ES-I3 (cell line): ENCODE results near the gene FITM1.

Experiments
- H3K36me3 ChIP-seq: 2 replicates; pipeline ENCODE4 v1.6.1; 2013; ENCODE audit warnings: mild to moderate bottlenecking, low read length, control low read depth, moderate library complexity; ENCODE audit not compliant: insufficient read depth
- H3K4me1 ChIP-seq: 2 replicates; pipeline ENCODE4 v1.6.1; 2013; ENCODE audit warnings: mild to moderate bottlenecking, control low read depth, low read length; ENCODE audit not compliant: insufficient read depth
- H3K9ac ChIP-seq: 2 replicates; pipeline ENCODE4 v1.6.1; 2013; ENCODE audit warnings: low read depth, mild to moderate bottlenecking, low read length, moderate library complexity
- H3K9me3 ChIP-seq: 2 replicates; pipeline ENCODE4 v1.6.1; 2013; ENCODE audit warnings: mild to moderate bottlenecking, low read length, moderate library complexity; ENCODE audit not compliant: control insufficient read depth, insufficient read depth

Gene FITM1, protein sequence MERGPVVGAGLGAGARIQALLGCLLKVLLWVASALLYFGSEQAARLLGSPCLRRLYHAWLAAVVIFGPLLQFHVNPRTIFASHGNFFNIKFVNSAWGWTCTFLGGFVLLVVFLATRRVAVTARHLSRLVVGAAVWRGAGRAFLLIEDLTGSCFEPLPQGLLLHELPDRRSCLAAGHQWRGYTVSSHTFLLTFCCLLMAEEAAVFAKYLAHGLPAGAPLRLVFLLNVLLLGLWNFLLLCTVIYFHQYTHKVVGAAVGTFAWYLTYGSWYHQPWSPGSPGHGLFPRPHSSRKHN

DNA sequence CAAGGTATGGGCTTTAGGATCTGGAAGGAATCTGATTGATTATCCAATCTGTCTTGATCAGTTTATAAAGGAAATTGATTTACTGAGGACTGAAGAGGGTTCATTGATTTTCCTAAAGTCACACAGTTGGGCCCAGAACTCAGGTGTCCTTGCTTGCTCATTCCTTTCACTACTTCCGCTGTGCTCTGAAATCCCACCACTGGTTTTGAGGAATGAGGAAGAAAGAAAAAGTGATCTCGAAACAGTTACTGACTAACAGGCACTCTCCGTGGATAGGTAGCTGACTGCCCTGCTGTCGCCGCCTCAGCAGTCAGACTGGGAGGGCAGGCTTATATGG lies at the start of gene FITM1:
FITM1 (plus strand) TSS at position 280 of the 337 bp plus-strand sequence. CDS start 905 bp downstream, outside the sequence.
- Histone ChIP-seq H3K36me3 (no peaks in the 10 kb centered on the region), H3K9ac (no peak within 1 kb of the TSS), H3K4me1 (no peaks in the 10 kb centered on the region), H3K9me3 (no peaks in the 10 kb centered on the region)

DNA sequence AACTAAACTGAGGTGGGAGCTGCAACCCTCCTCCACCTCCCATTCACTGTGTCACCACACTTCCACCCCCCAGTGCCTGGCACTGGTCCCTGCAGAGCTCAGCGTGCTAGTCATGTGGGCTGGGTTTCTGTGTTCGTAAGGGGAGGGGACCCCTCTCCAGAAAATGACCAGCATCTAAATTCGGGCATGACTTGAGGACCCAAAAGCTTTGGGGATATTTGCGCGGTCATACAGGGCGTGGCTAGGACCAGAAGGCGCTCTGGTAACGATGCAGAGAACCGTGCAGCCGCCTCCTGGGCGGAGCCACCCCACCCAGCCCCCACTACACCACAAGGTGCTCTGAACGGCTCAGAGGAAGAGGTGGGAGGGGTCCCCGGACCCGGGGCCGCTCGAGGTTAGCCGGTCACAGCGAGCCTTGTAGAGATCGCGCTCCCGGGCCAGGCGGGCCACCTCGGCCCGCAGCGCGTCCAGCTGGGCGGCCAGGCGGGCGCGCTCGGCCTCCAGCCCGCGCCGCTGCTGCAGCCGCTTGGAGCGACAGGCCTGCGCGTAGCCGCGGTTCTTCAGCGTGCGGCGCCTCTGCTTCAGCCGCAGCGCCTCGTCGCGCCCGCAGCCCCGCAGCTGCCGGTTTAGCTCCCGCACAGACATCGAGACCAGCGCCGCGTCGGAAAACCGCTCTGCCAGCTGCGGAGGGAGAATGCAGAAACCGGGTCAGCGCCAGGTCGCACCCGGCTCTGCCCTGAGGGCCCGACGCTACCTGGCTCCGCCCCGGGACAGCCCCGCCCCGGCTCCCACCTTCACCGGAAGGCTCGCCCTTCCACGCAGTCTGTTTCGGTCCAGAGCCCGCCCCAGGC lies 49.3 kb upstream of the FITM1 start:
- H3K4me1 ChIP-seq = peaks cover 19% of the 10 kb centered on the region
- H3K9ac ChIP-seq = peak overlapping the region; percentile 79
- H3K36me3 ChIP-seq = no peaks in the 10 kb centered on the region
- no peaks in the 10 kb centered on the region for H3K9me3 ChIP-seq

DNA sequence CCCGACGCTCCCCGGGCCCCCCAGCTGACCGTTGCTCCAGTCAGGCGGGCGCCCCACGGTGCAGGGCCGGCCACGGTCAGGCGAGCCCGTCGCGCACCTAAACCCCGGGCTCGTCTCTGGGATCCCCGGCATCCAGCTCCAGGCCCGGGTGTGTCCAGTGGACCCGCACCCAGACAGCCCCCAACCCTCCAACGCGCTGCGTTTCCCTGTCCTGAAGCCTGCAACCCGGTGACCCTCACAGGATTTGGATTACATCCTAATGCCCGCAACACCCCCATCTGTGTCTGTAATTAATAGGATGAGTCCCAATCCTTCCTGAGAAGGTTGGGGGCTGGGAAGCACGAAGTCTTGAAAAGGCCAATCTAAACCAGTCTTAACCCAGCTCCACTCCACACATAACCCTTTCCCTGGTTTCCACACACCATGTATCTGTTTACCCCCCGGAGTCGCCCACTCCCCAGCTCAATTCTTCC lies 48.7 kb upstream of the FITM1 start:
- H3K4me1 ChIP-seq = peaks cover 19% of the 10 kb centered on the region
- H3K36me3 ChIP-seq = no peaks in the 10 kb centered on the region
- no peaks in the 10 kb centered on the region for H3K9me3 ChIP-seq
- peak overlapping the region; percentile 79 for H3K9ac ChIP-seq

DNA sequence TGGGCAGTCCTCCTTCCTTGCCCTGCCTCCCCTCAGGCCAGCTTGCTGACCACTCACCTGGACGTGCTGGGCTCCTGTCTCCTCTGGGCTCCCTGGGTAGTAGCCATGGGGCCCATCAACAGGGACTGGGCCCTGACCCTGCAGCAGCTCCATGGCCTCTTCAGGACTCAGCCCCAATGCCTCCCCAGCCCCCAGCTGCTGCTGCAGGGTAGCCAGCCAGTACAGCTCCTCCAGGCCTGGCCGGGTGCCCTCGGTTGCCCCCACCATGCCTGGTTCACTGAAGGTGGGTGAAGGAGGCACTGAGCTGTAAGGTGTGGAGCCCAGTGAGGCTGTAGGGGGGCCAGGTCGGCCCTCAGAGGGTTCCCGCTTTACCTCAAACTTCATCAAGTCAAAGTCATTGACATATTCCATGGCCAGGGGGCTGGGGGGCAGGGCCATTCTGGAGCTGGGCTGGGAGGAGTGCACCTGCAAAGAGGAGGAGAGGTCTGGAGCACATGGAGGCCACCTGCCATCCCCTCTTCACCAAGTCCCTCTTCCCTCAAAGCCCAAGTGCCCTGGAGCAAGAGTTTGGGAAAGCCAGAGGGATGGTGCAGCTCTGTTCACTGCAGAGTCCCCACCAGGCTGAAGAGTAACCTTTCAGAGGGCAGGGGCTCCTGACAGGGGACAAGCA lies 47.9 kb upstream of the FITM1 start:
- no peak overlapping the region for H3K9ac ChIP-seq
- no peaks in the 10 kb centered on the region for H3K36me3 ChIP-seq

DNA sequence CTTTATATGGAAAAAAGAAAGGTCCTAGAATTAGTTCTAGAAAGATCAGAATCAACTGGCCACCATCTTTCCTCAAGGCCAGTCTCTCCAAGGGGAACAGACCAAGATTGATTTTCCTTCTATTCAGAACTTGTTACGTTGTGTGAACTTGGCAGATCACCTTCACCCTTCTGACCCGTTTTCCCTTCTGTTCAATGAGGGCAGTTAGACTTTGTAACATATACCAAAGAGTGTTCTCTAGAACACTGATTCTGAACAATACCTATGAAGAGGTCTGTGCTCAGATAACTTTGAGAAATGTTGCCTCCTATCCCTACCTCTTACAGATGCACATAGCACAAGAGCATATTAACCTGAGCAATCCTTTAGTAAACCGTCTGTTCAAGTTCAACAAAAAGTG lies 47.0 kb upstream of the FITM1 start:
- Histone ChIP-seq H3K4me1 (peaks cover 19% of the 10 kb centered on the region), H3K9me3 (no peaks in the 10 kb centered on the region), H3K9ac (no peak overlapping the region), H3K36me3 (no peaks in the 10 kb centered on the region)

More for the DNA sequence above, 47.9 kb upstream of the FITM1 start:
- Histone ChIP-seq H3K4me1 (peaks cover 19% of the 10 kb centered on the region), H3K9me3 (no peaks in the 10 kb centered on the region)

DNA sequence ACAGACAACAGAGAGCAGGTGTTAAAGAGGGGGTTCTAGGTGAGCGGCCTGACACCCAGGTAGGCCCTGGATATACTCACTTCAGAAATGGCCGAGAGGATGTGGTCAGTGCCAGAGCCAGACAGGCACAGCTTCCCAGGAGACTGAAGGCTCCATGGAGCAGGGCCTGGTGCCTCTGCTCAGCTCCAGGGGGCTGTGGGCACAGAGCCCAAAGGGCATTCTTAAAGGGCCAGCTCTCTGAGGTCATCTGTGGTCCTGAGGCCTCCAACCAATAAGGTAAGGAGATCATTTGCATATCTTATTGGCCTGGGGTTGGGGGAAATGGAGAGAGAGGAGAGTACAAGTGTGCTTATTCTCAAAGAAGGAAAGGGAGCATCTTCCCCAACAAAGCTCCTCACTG lies 46.0 kb upstream of the FITM1 start:
- H3K4me1 ChIP-seq = peaks cover 14% of the 10 kb centered on the region
- no peaks in the 10 kb centered on the region for H3K36me3 ChIP-seq

DNA sequence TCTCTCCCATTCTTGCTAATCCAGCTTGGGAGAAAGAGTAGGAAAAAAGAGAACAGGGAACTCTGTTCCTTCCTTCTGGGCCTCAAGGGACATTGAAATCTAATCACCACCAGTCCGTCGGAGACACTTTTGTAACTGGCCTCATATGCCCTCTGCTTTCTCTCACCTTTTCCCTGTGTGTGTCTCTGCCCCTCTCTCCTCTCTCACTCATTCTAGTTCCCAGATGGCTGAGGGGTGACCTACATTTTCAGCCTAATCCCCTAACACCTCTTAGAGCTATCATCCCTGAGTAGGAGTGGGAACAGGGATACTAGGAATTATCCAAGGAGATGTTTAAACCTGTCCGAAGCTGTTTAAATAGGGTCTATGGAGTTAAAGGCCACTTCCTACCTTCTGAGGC lies 45.2 kb upstream of the FITM1 start:
- no peaks in the 10 kb centered on the region for H3K36me3 ChIP-seq
- H3K9me3 ChIP-seq = no peaks in the 10 kb centered on the region

More for the DNA sequence above, 46.0 kb upstream of the FITM1 start:
- H3K9ac ChIP-seq = no peak overlapping the region
- H3K9me3 ChIP-seq = no peaks in the 10 kb centered on the region

DNA sequence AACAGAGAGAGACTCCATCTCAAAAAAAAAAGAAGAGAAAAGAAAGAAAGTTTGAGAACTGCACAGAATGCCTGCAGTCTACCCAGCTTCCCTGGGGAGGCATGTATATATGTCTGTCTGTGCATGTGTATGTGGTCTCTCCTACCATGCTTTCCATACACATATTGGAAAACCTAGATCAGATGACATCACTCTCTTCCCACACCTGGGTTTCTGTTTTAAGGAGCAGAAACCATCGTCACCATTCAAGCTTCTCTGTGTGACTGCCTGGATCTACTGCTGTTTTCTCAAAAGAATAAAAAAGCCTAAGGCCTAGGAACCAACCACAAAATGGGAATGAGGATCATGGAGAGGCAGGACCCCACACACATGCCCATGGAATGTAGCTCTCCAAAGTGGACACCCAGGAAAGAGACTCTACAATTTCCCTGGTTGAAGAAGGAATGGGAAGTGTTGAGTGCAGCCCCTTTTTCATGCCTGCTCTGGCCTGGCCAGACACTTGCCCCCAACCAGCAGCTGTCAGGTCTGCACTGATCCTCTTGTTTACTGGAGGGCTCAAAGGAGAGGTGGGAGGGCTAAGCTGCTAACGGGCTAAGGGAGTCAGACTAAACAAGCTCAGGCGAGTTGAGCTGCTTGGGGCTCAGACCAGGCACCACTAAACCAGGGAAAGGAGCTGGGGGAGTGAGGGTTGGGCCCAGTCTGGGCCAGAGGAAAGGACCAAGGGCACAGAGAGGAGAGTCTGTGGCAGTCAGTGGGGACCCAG lies 44.1 kb upstream of the FITM1 start:
- no peaks in the 10 kb centered on the region for H3K36me3 ChIP-seq
- H3K9me3 ChIP-seq = no peaks in the 10 kb centered on the region
- peaks cover 3% of the 10 kb centered on the region; the same call in 1 of the 2 replicates for H3K4me1 ChIP-seq
- H3K9ac ChIP-seq = no peak overlapping the region

More for the DNA sequence above, 45.2 kb upstream of the FITM1 start:
- peaks cover 9% of the 10 kb centered on the region for H3K4me1 ChIP-seq
- H3K9ac ChIP-seq = no peak overlapping the region

DNA sequence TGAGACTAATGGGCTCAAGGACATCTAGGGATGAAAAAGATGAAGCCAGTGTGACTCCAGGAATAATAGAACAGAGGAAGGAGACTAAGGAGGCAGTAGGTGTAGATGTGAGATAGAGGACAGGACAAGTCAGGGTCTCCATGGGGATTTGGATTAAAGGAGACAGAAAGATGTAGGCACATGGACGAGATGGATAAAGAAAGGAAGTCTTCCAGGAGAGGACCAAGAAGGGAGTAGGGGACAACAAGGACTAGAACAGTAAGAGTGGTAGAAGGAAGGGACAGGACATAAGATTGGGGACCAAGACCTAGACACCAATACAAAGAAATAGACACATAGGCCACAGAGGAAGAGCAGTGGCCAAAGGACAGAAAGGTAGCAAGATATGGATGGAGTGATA lies 43.5 kb upstream of the FITM1 start:
- no peaks in the 10 kb centered on the region for H3K9me3 ChIP-seq
- H3K4me1 ChIP-seq = peaks cover 2% of the 10 kb centered on the region; the same call in 1 of the 2 replicates
- no peaks in the 10 kb centered on the region for H3K36me3 ChIP-seq
- no peak overlapping the region for H3K9ac ChIP-seq

DNA sequence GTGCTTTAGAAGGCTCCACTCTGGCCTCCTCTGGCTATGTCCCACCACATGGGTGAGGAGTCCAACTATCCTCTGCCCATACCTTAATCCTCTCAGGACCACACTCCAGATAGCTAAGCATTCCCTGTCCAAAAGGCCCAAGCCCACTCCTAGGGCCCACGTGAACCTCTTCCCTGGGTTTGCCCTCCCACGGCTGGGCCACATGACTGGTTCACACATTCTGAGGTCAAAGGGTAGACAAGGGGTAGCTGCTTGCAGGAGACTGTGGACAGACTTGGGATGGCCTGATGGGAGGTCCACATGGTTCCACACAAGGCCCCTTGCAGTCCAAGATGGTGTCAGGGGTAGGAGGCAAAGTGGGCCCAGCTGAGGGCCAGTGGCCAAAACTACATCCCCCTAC lies 42.4 kb upstream of the FITM1 start:
- Histone ChIP-seq H3K9ac (no peak overlapping the region), H3K9me3 (no peaks in the 10 kb centered on the region), H3K4me1 (peaks cover 3% of the 10 kb centered on the region; the same call in 1 of the 2 replicates), H3K36me3 (no peaks in the 10 kb centered on the region)

DNA sequence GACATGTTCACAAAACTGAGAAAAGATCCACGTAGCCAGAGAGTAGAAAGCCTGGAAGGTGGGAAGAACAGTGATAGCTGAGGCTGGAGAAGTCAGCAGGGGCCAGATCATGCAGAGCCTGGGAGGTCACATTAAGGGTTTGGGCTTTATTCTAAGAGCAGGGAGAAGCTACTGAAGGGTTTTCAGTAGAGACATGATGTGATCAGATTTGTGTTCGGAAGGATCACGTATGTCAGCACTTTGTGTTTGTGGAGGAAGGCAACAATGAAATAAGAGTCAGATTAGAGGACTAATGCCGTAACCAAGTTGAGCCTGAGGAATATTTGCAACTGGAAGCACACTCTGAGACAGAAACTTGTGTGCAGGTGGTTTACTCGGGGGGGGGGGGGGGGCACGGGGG lies 40.6 kb upstream of the FITM1 start:
- Histone ChIP-seq H3K4me1 (peaks cover 9% of the 10 kb centered on the region; the same call in 1 of the 2 replicates), H3K36me3 (no peaks in the 10 kb centered on the region), H3K9ac (no peak overlapping the region), H3K9me3 (no peaks in the 10 kb centered on the region)

DNA sequence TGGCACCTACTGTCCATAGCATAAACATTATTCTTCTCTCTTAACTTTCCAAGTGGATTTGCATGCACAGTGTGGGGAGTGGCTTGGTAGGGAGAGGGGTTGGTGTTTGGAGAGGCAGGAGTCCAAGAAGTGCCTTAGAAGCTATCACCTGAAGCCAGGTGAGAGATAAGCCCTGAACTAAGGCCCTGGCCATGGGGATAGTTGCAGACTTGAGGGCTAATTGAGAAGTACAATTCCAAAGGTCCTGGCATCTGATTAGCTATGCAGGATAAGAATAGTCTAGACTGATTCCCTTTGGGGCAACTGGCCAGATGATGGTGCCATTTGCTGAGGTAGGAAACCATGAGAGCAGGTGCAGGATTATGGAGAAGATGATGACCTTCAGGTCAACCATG lies 38.4 kb upstream of the FITM1 start:
- H3K9me3 ChIP-seq = no peaks in the 10 kb centered on the region; the same call in 1 of the 2 replicates

DNA sequence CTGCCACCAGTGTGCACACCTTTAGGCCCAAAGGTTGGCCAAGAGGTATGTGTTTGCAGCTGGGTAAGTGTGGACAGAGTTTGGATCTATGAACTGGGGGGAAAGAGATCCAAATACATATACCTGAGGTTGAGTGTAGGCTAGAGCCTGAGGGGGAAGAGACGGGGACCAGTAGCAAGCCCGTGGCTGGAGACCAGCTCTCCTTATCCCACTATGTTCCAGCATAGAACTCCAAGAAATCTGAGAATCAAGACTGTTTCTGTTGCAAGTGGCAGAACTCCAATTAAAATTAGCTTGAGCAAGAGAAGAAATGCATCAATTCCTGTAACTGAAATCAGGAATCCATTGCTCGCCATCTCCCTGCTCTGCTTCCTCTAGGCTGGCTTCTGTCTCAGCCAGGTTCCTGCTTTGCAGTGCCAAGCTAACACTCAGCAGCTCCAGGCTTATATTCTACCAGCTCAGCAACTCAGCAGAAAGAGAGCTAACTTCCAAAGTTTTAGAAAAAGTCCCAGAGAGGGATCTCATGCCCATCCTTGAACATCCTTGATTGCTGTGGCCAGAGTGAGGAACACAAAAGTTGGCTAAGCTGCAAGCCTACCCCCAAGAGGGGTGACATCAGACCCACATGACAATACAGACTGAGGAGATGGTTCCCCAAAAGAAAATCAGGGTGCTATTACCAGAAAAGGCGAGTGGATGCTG lies 37.8 kb upstream of the FITM1 start:
- no peak overlapping the region for H3K9ac ChIP-seq
- peaks cover 9% of the 10 kb centered on the region for H3K4me1 ChIP-seq
- no peaks in the 10 kb centered on the region; the same call in 1 of the 2 replicates for H3K9me3 ChIP-seq
- peaks cover 4% of the 10 kb centered on the region; the same call in 1 of the 2 replicates for H3K36me3 ChIP-seq

More for the DNA sequence above, 38.4 kb upstream of the FITM1 start:
- Histone ChIP-seq H3K36me3 (peaks cover 4% of the 10 kb centered on the region; the same call in 1 of the 2 replicates), H3K4me1 (peaks cover 9% of the 10 kb centered on the region), H3K9ac (no peak overlapping the region)
